HG03135 (cell line): Measurements from ENCODE around the gene DUSP1.

Source experiments
- ATAC-seq: cut with Tn5 transposase; IDR thresholded peaks from one replicate; pipeline ENCODE4 v1.9.1; 2021; ENCODE audit warnings: mild to moderate bottlenecking, moderate library complexity; ENCODE audit not compliant: unreplicated experiment

DUSP1 gene

GRCh38 chr5:172765766-172766286 is 5.2 kb downstream of the DUSP1 start:
- no peak for ATAC-seq

GRCh38 chr5:172764861-172765765 is 5.9 kb downstream of the DUSP1 start:
- peak; percentile 84 for ATAC-seq

GRCh38 chr5:172763120-172763464 is 7.9 kb downstream of the DUSP1 start:
- ATAC-seq: no peak

- ATAC-seq: no peak
These were observed 8.5 kb downstream of the DUSP1 start for GRCh38 chr5:172762214-172763119.

- no peak for ATAC-seq
These were observed 10.0 kb downstream of the DUSP1 start for GRCh38 chr5:172760959-172761358.

- no peak for ATAC-seq
These were observed 10.9 kb downstream of the DUSP1 start for GRCh38 chr5:172760136-172760535.

GRCh38 chr5:172758834-172759149 is 12.2 kb downstream of the DUSP1 start:
- ATAC-seq: no peak

- no peak for ATAC-seq
These were observed 12.7 kb downstream of the DUSP1 start for GRCh38 chr5:172758077-172758833.

GRCh38 chr5:172757394-172758010 is 13.5 kb downstream of the DUSP1 start:
- ATAC-seq: no peak

- no peak for ATAC-seq
These were observed 14.1 kb downstream of the DUSP1 start for GRCh38 chr5:172756764-172757393.

- no peak for ATAC-seq
These were observed 16.2 kb downstream of the DUSP1 start for GRCh38 chr5:172754596-172755356.

- no peak for ATAC-seq
These were observed 17.9 kb downstream of the DUSP1 start for GRCh38 chr5:172753101-172753500.

GRCh38 chr5:172751761-172752510 is 19.1 kb downstream of the DUSP1 start:
- no peak for ATAC-seq

GRCh38 chr5:172749881-172750633 is 20.9 kb downstream of the DUSP1 start:
- ATAC-seq: no peak

GRCh38 chr5:172749076-172749475 is 21.9 kb downstream of the DUSP1 start:
- no peak for ATAC-seq

GRCh38 chr5:172748341-172748843 is 22.6 kb downstream of the DUSP1 start:
- ATAC-seq: no peak

- ATAC-seq: no peak
These were observed 23.5 kb downstream of the DUSP1 start for GRCh38 chr5:172747471-172747870.

GRCh38 chr5:172746725-172747124 is 24.3 kb downstream of the DUSP1 start:
- no peak for ATAC-seq
